ENCODE measurements around the gene LEPROT.

LEPROT gene

GRCh38 chr1:65412256-65412983, 8.0 kb upstream of the LEPROT start:
- no peak overlapping the region for H3K4me3 ChIP-seq (ENCODE audit: low read length)
- DNase-seq (ENCODE audit: low read depth), result peak; percentile 42
- TF ChIP-seq, protein P1, sequence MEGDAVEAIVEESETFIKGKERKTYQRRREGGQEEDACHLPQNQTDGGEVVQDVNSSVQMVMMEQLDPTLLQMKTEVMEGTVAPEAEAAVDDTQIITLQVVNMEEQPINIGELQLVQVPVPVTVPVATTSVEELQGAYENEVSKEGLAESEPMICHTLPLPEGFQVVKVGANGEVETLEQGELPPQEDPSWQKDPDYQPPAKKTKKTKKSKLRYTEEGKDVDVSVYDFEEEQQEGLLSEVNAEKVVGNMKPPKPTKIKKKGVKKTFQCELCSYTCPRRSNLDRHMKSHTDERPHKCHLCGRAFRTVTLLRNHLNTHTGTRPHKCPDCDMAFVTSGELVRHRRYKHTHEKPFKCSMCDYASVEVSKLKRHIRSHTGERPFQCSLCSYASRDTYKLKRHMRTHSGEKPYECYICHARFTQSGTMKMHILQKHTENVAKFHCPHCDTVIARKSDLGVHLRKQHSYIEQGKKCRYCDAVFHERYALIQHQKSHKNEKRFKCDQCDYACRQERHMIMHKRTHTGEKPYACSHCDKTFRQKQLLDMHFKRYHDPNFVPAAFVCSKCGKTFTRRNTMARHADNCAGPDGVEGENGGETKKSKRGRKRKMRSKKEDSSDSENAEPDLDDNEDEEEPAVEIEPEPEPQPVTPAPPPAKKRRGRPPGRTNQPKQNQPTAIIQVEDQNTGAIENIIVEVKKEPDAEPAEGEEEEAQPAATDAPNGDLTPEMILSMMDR (IDR thresholded peaks at IDR 0.05; ENCODE audit: insufficient read depth, low read depth, low read length, missing control alignments), result no peak

GRCh38 chr1:65412984-65413375, 7.5 kb upstream of the LEPROT start:
- H3K4me3 ChIP-seq (ENCODE audit: low read length), result no peak overlapping the region
- TF ChIP-seq, protein P1 (IDR thresholded peaks at IDR 0.05; ENCODE audit: insufficient read depth, low read depth, low read length, missing control alignments), result no peak
- no peak for DNase-seq (ENCODE audit: low read depth)

- H3K4me3 ChIP-seq (ENCODE audit: low read length), result no peak overlapping the region
- no peak for DNase-seq (ENCODE audit: low read depth)
- TF ChIP-seq, protein P1 (IDR thresholded peaks at IDR 0.05; ENCODE audit: insufficient read depth, low read depth, low read length, missing control alignments), result no peak
Observed at GRCh38 chr1:65414538-65414937, 5.9 kb upstream of the LEPROT start.

GRCh38 chr1:65416767-65417166, 3.7 kb upstream of the LEPROT start:
- TF ChIP-seq, protein P1 (IDR thresholded peaks at IDR 0.05; ENCODE audit: insufficient read depth, low read depth, low read length, missing control alignments), result no peak
- H3K4me3 ChIP-seq (ENCODE audit: low read length), result no peak overlapping the region
- DNase-seq (ENCODE audit: low read depth), result no peak

- TF ChIP-seq, protein P1 (IDR thresholded peaks at IDR 0.05; ENCODE audit: insufficient read depth, low read depth, low read length, missing control alignments), result no peak
- peak; percentile 64 for DNase-seq (ENCODE audit: low read depth)
- no peak overlapping the region for H3K4me3 ChIP-seq (ENCODE audit: low read length)
Observed at GRCh38 chr1:65417729-65418128, 2.7 kb upstream of the LEPROT start.

GRCh38 chr1:65418522-65419185, 1.8 kb upstream of the LEPROT start:
- TF ChIP-seq, protein P1 (IDR thresholded peaks at IDR 0.05; ENCODE audit: insufficient read depth, low read depth, low read length, missing control alignments), result no peak
- H3K4me3 ChIP-seq (ENCODE audit: low read length), result no peak overlapping the region
- DNase-seq (ENCODE audit: low read depth), result peak; percentile 64

Data from epithelial cell of esophagus (primary cell).